Natural killer cell (primary cell): ENCODE measurements around the gene CFAP58. TPM values are rescaled to one million over a fixed set of nuclear protein-coding genes. Genes with fewer than 3 reads are reported as not detected.
A peak's percentile ranks its signal among the peaks of the same experiment; 100 is the strongest.
"Not testable (repeated sequence)": the region's sequence is repeated elsewhere in the genome, so short reads cannot be mapped to it uniquely, and the experiment has no call there.

ENCODE experiments used
- ATAC-seq, 3 donors: fragments of 150-1000 bp in 2 of 3; fragments of 200-7000 bp in 1 of 3; cut with Tn5 transposase; 1 replicate in 1 of 3; 2 replicates in 2 of 3; pipeline ENCODE4 v1.10.0; 2021; ENCODE audit warnings: mild to moderate bottlenecking in 2 of 3, moderate library complexity in 2 of 3
- DNase-seq, 2 donors: peaks; one replicate each; pipeline versions ENCODE4 v3.0.0 to v3.0.0-alpha.2; 2013 to 2021; ENCODE audit warnings: mixed read lengths in 1 of 2
- H3K27ac ChIP-seq: one replicate; pipeline ENCODE4 v1.5.1; 2013; ENCODE audit warnings: mild to moderate bottlenecking, low read length
- H3K27me3 ChIP-seq: one replicate; pipeline ENCODE4 v1.6.1; 2013; ENCODE audit warnings: low read length; ENCODE audit not compliant: control insufficient read depth, insufficient read depth
- H3K36me3 ChIP-seq: one replicate; pipeline ENCODE4 v1.6.1; 2013; ENCODE audit warnings: low read length; ENCODE audit not compliant: control insufficient read depth, insufficient read depth
- H3K4me1 ChIP-seq: one replicate; pipeline ENCODE4 v1.6.1; 2013; ENCODE audit warnings: low read length; ENCODE audit not compliant: control insufficient read depth, insufficient read depth
- H3K4me3 ChIP-seq: one replicate; pipeline ENCODE4 v1.5.1; 2013; ENCODE audit warnings: low read length
- H3K9me3 ChIP-seq: one replicate; pipeline ENCODE4 v1.6.1; 2013; ENCODE audit warnings: low read length; ENCODE audit not compliant: control insufficient read depth, insufficient read depth
- H3K27ac Mint-ChIP-seq, 2 donors: one replicate each; pipeline ENCODE4 v1.8.0; 2022; ENCODE audit warnings: mild to moderate bottlenecking in 2 of 2, mixed read lengths in 2 of 2, moderate library complexity in 1 of 2
- H3K27me3 Mint-ChIP-seq, 2 donors: one replicate each; pipeline ENCODE4 v1.8.0; 2022; ENCODE audit warnings: low read depth in 2 of 2, mixed read lengths in 2 of 2
- H3K36me3 Mint-ChIP-seq: one replicate; pipeline ENCODE4 v1.8.0; 2022; ENCODE audit warnings: mixed read lengths
- H3K4me1 Mint-ChIP-seq, 2 donors: one replicate each; pipeline ENCODE4 v1.8.0; 2022; ENCODE audit warnings: mixed read lengths in 2 of 2
- H3K4me3 Mint-ChIP-seq: one replicate; pipeline ENCODE4 v1.8.0; 2022; ENCODE audit warnings: mild to moderate bottlenecking, moderate library complexity, mixed read lengths
- H3K9me3 Mint-ChIP-seq, 2 donors: one replicate each; pipeline ENCODE4 v1.8.0; 2022; ENCODE audit warnings: mixed read lengths in 2 of 2
- CTCF ChIP-seq: fragments of 200-600 bp; IDR thresholded peaks from one replicate; pipeline ENCODE4 v1.8.0; 2022; ENCODE audit warnings: antibody characterized with exemption
- WGBS: methylation state at CpG from one replicate; pipeline ENCODE4 v1.1.7; 2013; ENCODE audit warnings: missing lambda C conversion rate; ENCODE audit not compliant: insufficient coverage; 5-methylcytosine and 5-hydroxymethylcytosine counted together
- intact Hi-C: fragments of 100-400 bp; cut with micrococcal nuclease; formaldehyde crosslinking; loops from one replicate; pipeline ENCODE4 v1.14.2; 2022
- total RNA-seq, 4 donors: library from RNA; stranded (reverse); fragments of 120-200 nt in 1 of 4; gene quantifications; one replicate each; pipeline versions ENCODE4 v1.2.3 to v1.2.4, GENCODE V29; 2013 to 2022

The CFAP58 gene
- total RNA-seq, 3 donors from 2014 or later (not counting 1 experiment from before 2014, with no cell fraction given), result 0.07 to 0.15 (median 0.11) TPM

GRCh38 chr10:104456802-104457542 lies 103.3 kb downstream of the CFAP58 start:
- Histone ChIP-seq H3K4me3 (no peak overlapping the region), H3K4me1 (no peaks in the 10 kb centered on the region), H3K27me3 (no peaks in the 10 kb centered on the region), H3K9me3 (no peaks in the 10 kb centered on the region), H3K36me3 (no peaks in the 10 kb centered on the region), H3K27ac (no peak overlapping the region)
- Mint-ChIP-seq H3K4me3 (no peak overlapping the region), H3K9me3 (no peaks in the 10 kb centered on the region), H3K27me3 (peaks cover 18 to 53% of the 10 kb centered on the region in 2 donors), H3K4me1 (no peaks in the 10 kb centered on the region), H3K27ac (no peak overlapping the region), H3K36me3 (no peaks in the 10 kb centered on the region)
- DNase-seq (no peak), ATAC-seq (peak in 1 of 3 donors; percentile 29)
- no peak for TF ChIP-seq CTCF
- WGBS, result 51% methylated on average over 8 of the region's 8 CpGs
- intact Hi-C loops, result no loop called here

GRCh38 chr10:104457543-104457828 lies 103.9 kb downstream of the CFAP58 start:
- peaks cover 18 to 58% of the 10 kb centered on the region in 2 donors for H3K27me3 Mint-ChIP-seq
- TF ChIP-seq CTCF, result no peak
- intact Hi-C loops, result no loop called here
- H3K4me3 ChIP-seq, result no peak overlapping the region
- no peaks in the 10 kb centered on the region for H3K4me1 Mint-ChIP-seq
- H3K9me3 Mint-ChIP-seq, result no peaks in the 10 kb centered on the region
- no peak overlapping the region for H3K27ac Mint-ChIP-seq
- 85% methylated on average over 3 of the region's 3 CpGs for WGBS
- no peak overlapping the region for H3K27ac ChIP-seq
- DNase-seq (no peak), ATAC-seq (no peak)
- H3K36me3 ChIP-seq, result no peaks in the 10 kb centered on the region
- H3K36me3 Mint-ChIP-seq, result no peaks in the 10 kb centered on the region
- H3K9me3 ChIP-seq, result no peaks in the 10 kb centered on the region
- no peaks in the 10 kb centered on the region for H3K4me1 ChIP-seq
- H3K27me3 ChIP-seq, result no peaks in the 10 kb centered on the region
- H3K4me3 Mint-ChIP-seq, result no peak overlapping the region

GRCh38 chr10:104465575-104465974 lies 111.9 kb downstream of the CFAP58 start:
- H3K9me3 ChIP-seq, H3K36me3 ChIP-seq, H3K27me3 ChIP-seq, H3K4me1 Mint-ChIP-seq, H3K4me3 ChIP-seq, DNase-seq, H3K4me3 Mint-ChIP-seq, H3K27ac ChIP-seq, H3K9me3 Mint-ChIP-seq, intact Hi-C loops, ATAC-seq, H3K27ac Mint-ChIP-seq, H3K4me1 ChIP-seq: not testable (repeated sequence)
- Mint-ChIP-seq H3K36me3 (peaks cover 10% of the 10 kb centered on the region), H3K27me3 (peaks cover 4 to 41% of the 10 kb centered on the region in 2 donors)

- intact Hi-C loops, H3K9me3 ChIP-seq, H3K9me3 Mint-ChIP-seq, H3K27me3 ChIP-seq, H3K36me3 Mint-ChIP-seq, ATAC-seq, H3K27ac Mint-ChIP-seq, H3K27ac ChIP-seq, H3K4me1 ChIP-seq, H3K36me3 ChIP-seq, H3K4me3 ChIP-seq, H3K4me3 Mint-ChIP-seq, H3K4me1 Mint-ChIP-seq, DNase-seq: not testable (repeated sequence)
- peaks cover 10 to 31% of the 10 kb centered on the region in 2 donors for H3K27me3 Mint-ChIP-seq
- 94% methylated on average over 2 of the region's 2 CpGs for WGBS
Measured at GRCh38 chr10:104468818-104469217, 115.2 kb downstream of the CFAP58 start.
